Activated T-helper 2 cell treated with anti-CD3 and anti-CD28 coated beads, Interferon-gamma antibody, Interleukin-2, Interleukin-4, amounts not matched to agents 10 μg/mL and 5 μg/mL and 100 μg/mL, durations not matched to agents 14 hours and 24 hours and 36 hours (primary cell): ENCODE data around the gene ATP2B1. TPM values are rescaled to one million over a fixed set of nuclear protein-coding genes. Genes with fewer than 3 reads are reported as not detected.
"Not testable (repeated sequence)": the region's sequence is repeated elsewhere in the genome, so short reads cannot be mapped to it uniquely, and the experiment has no call there.

ENCODE experiments used
- DNase-seq: peaks from one replicate; pipeline ENCODE4 v3.0.0; 2021; ENCODE audit warnings: low spot score
- H3K27ac Mint-ChIP-seq: one replicate; pipeline ENCODE4 v1.8.0; 2021; ENCODE audit warnings: mixed read lengths
- H3K27me3 Mint-ChIP-seq: one replicate; pipeline ENCODE4 v1.8.0; 2021; ENCODE audit warnings: low read depth, mixed read lengths
- H3K36me3 Mint-ChIP-seq: one replicate; pipeline ENCODE4 v1.8.0; 2021; ENCODE audit warnings: low read depth, mixed read lengths
- H3K4me1 Mint-ChIP-seq: one replicate; pipeline ENCODE4 v1.8.0; 2021; ENCODE audit warnings: low read depth, mixed read lengths
- H3K4me3 Mint-ChIP-seq: one replicate; pipeline ENCODE4 v1.8.0; 2021; ENCODE audit warnings: low read depth, mild to moderate bottlenecking, moderate library complexity, mixed read lengths
- H3K9me3 Mint-ChIP-seq: one replicate; pipeline ENCODE4 v1.8.0; 2021; ENCODE audit warnings: mixed read lengths
- intact Hi-C: fragments of 100-400 bp; cut with micrococcal nuclease; formaldehyde crosslinking; loops from one replicate; pipeline ENCODE4 v1.15.1; 2023
- total RNA-seq: library from RNA; stranded (reverse); gene quantifications from 2 replicates; pipeline ENCODE4 v1.2.3, GENCODE V29; 2022

Gene ATP2B1
- total RNA-seq, result 19.0 and 21.0 TPM in 2 replicates

DNA sequence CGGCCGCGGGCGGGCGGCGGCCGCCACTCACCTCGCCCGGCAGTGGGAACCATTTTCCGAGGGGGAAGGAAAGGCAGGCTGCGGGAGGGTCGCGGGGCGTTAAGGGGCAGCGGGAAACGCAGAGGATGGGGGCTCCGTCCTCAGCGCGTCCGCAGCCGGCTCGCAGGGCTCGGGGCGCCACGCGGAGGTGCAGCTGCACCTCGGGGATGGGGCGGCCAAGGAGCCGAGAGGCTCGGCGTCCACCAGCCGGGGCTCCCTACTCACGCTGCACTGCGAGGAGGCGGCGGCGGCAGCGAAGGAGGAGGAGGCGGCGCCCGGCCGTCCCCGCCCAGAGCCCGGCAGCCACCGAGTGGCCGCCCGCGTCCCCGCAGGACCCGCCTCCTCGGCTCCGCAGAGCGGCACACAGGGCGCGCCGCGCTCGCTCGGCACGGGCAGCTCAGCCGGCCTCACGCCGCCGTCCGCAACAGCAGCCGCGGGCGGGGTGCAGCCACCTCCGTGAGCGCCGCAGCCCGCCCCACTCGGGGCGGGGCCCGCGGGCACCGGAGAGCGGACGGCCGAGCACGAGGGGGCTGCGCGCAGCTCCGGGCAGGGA lies at the start of gene ATP2B1:
Gene ATP2B1, minus strand, starts transcription at position 274 of the 592 bp plus-strand sequence. CDS start 52,952 bp downstream, outside the sequence.
- intact Hi-C loops, result loop anchor here (1.0 to 10.0 kb wide), 14 partner anchors 46 to 1566 kb away; partner anchors contain the start of genes CEP290 and TMTC3
- Mint-ChIP-seq H3K27me3 (peaks cover 44% of the 10 kb centered on the region), H3K4me1 (peaks cover 35% of the 10 kb centered on the region), H3K27ac (peak within 1 kb of the TSS; percentile 83), H3K9me3 (no peaks in the 10 kb centered on the region), H3K4me3 (peak within 1 kb of the TSS; percentile 93), H3K36me3 (peaks cover 3% of the 10 kb centered on the region)
- peak; percentile 82 for DNase-seq

DNA sequence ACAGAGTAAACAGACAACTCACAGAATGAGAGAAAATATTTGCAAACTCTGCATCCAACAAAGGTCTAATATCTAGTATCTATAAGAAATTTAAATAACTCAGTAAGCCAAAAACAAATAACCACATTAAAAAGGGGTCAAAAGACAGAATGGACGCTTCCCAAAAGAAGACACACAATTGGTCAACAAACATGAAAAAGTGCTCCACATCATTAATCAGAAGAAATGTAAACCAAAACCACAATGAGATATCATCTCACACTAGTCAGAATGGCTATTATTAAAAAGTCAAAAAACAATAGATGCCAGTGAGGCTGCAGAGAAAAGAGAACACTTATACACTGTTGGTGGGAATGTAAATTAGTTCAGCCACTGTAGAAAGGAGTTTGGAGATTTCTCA lies 49.3 kb upstream of the ATP2B1 start:
- not testable (repeated sequence) for DNase-seq, H3K36me3 Mint-ChIP-seq, H3K27ac Mint-ChIP-seq, H3K27me3 Mint-ChIP-seq, H3K4me3 Mint-ChIP-seq, H3K9me3 Mint-ChIP-seq
- intact Hi-C loops, result loop anchor here (2.0 to 10.0 kb wide), 7 partner anchors 96 to 743 kb away; no protein-coding TSS in a partner anchor
- peaks cover 29% of the 10 kb centered on the region for H3K4me1 Mint-ChIP-seq

DNA sequence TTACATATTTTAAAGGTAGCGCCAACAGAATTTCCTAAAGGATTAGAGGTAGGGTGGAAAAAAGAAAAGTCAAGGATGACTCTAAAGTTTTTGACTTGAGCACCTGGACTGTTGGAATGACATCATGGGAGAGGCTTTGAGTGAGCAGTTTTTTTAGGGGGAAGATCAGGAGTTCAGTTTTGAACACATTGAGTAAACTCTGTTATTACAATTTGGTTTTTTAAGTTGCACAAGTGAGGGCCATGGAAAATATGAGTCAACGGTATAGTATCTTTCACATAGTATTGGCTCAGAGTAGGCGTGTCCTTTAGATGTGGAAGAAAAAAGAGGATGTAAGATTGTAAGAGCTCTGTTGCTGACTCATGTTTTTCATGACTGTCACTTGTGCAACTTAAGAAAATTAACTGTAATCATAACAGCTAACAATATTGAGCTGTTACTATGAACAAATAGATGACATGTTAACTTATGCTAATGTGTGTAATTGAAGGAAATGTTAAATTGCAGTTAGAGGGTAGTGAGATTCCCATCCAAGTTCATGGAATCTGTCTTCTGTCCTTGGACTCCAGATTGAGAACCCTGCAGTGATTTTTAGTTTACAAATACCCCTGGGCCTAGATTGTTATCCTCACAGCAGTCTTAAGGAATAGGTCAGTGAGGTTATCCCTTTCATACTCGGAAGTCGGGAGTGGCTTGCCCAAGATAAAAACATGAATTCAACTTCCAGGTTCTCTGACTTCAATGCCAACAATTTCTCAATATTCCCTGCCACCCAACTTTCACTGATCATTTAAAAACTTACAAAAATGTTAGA lies 48.2 kb upstream of the ATP2B1 start:
- intact Hi-C loops, result loop anchor here (1.0 to 10.0 kb wide), 10 partner anchors 13 to 742 kb away; no protein-coding TSS in a partner anchor
- Mint-ChIP-seq H3K27ac (peak overlapping the region; percentile 56), H3K27me3 (peaks cover 2% of the 10 kb centered on the region), H3K4me1 (peaks cover 28% of the 10 kb centered on the region), H3K36me3 (no peaks in the 10 kb centered on the region), H3K4me3 (no peak overlapping the region), H3K9me3 (peaks cover 4% of the 10 kb centered on the region)
- DNase-seq, result peak; percentile 27

DNA sequence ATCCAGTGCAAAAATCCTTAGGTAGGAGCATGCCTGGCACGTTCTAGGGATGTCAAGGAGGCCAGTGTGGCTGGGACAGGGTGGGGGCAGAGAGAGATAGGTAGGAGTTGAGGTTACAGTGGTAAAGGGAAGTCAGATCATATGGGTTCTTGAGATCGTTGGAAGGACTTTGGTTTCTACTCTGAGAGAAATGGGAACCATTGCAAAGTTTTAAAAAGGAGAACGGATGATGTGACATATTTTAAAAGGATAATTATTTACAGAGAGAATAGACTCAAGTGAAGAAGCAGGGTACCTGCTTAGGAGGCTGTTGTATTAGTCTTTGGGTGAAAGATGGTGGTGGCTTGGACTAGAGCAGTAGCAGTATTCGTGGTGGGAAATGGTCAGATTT lies 47.6 kb upstream of the ATP2B1 start:
- Mint-ChIP-seq H3K4me3 (no peak overlapping the region), H3K27ac (peak overlapping the region; percentile 56), H3K9me3 (peaks cover 4% of the 10 kb centered on the region), H3K4me1 (peaks cover 28% of the 10 kb centered on the region), H3K27me3 (peaks cover 2% of the 10 kb centered on the region), H3K36me3 (no peaks in the 10 kb centered on the region)
- intact Hi-C loops, result loop anchor here (1.0 to 10.0 kb wide), 10 partner anchors 13 to 741 kb away; no protein-coding TSS in a partner anchor
- DNase-seq, result no peak

DNA sequence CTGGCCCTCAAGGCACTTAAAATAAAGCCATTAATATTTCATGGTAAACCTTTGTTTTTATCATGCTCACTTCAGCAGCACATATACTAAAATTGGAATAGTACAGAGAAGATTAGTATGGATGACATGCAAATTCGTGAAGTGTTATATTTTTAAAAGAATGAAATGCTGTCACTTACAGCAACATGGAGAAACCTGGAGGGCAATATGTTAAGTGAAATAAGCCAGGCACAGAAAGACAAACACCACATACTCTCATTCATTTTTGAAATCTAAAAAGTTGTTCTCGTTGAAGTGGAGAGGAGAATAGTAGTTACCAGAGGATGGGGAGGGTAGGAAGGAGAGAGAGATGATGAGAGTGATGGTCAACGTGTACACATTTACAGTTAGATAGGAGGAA lies 45.4 kb upstream of the ATP2B1 start:
- Mint-ChIP-seq H3K27me3 (peaks cover 2% of the 10 kb centered on the region), H3K4me3 (no peak overlapping the region), H3K9me3 (peaks cover 4% of the 10 kb centered on the region), H3K27ac (no peak overlapping the region), H3K4me1 (peaks cover 16% of the 10 kb centered on the region), H3K36me3 (no peaks in the 10 kb centered on the region)
- DNase-seq, result no peak
- intact Hi-C loops, result loop anchor here (10.0 kb wide), 1 partner anchor 739 kb away; no protein-coding TSS in a partner anchor

DNA sequence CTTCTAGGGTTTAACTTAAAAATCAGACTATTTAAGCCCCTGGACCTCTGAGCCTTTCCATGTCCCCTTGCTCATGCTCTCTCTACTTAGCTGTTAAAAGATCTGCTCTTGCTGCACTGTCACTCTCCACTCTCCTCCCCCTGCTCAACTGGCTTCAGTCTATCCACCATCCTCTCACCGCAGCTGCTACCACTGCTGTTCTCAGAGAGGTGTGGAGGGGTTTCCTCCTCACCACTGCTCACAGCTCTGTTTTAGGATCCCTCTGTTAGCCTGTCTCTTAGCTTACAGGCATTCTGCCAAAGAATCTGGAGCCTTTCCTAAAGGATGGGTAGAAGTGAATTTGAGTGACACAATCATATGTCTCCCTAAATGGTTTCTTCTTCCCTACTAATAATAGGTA lies 43.7 kb upstream of the ATP2B1 start:
- peaks cover 4% of the 10 kb centered on the region for H3K9me3 Mint-ChIP-seq
- intact Hi-C loops, result loop anchor here (10.0 kb wide), 1 partner anchor 738 kb away; no protein-coding TSS in a partner anchor
- no peak overlapping the region for H3K27ac Mint-ChIP-seq
- no peak for DNase-seq
- H3K36me3 Mint-ChIP-seq, result no peaks in the 10 kb centered on the region
- H3K4me1 Mint-ChIP-seq, result peaks cover 15% of the 10 kb centered on the region
- H3K27me3 Mint-ChIP-seq, result peaks cover 2% of the 10 kb centered on the region
- no peak overlapping the region for H3K4me3 Mint-ChIP-seq

DNA sequence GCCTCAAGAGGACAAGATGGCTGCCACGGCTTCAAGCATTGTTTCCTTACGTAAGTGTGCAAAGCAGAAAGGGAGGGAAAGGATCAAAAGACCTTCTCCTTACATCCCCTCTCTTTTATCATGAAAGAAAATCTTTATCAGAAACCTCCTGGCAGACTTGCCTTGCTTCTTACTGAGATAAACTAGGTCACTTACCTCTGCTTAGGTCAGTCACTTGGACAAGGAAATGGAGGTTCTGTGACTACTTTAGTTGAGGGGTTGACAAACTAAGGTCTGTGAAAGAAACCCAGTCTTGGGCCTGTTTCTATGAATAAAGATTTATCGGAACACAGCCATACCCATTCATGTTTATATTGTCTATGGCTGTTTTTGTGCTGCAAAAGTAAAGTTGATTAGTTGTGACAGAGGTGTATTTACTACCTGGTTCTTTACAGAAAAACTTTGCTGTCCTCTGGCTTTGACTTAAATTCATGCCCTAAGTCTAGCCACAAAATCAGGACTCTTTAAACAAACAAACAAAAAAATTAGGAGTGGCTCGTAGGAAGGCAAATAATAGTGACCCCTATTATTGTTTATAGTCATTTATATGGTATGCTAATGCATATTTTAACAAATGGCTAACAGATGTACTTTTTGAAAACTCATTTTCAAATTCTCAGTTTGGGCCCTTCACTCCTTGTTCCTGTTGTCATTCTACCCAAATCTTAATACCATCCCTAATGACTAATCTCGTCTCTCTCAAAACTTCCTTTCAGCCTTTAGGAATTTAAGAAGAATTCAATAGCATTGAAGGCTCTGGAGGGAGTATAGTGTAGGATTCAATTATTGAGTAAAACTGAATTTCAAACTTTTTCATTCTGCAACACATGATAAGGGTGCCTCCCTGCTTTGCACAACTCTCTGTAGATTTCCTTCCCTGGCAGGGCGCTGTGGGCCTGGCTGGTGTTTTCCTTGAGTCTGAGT lies 42.0 kb upstream of the ATP2B1 start:
- intact Hi-C loops, result loop anchor here (10.0 kb wide), 1 partner anchor 736 kb away; no protein-coding TSS in a partner anchor
- Mint-ChIP-seq H3K9me3 (no peaks in the 10 kb centered on the region), H3K4me1 (no peaks in the 10 kb centered on the region)

DNA sequence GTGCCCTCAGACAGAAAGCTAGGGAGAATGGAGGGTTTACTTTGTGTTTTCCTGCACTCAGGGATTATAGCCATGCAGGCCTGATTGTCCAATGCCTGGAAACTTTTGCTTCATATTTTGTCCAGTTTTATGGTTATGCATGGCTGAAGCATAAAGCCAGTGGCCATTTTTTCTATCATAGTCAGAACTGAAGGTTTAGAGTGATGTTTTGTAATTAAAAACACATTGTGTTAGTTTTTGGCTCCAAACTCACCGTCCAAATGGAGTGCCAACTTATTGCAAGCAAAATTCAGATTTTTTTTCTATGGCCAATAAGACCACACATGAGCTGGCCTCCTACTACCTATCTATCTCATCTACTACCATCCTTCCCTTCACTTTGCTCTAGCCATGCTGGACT lies 40.2 kb upstream of the ATP2B1 start:
- no peak overlapping the region for H3K27ac Mint-ChIP-seq
- peaks cover 12% of the 10 kb centered on the region for H3K27me3 Mint-ChIP-seq
- H3K4me3 Mint-ChIP-seq, result no peak overlapping the region
- no peak for DNase-seq
- H3K36me3 Mint-ChIP-seq, result no peaks in the 10 kb centered on the region
- intact Hi-C loops, result no loop called here
- H3K4me1 Mint-ChIP-seq, result no peaks in the 10 kb centered on the region
- H3K9me3 Mint-ChIP-seq, result no peaks in the 10 kb centered on the region

More for the DNA sequence above, 42.0 kb upstream of the ATP2B1 start:
- Mint-ChIP-seq H3K27me3 (peaks cover 9% of the 10 kb centered on the region), H3K36me3 (no peaks in the 10 kb centered on the region), H3K4me3 (no peak overlapping the region), H3K27ac (no peak overlapping the region)
- no peak for DNase-seq

DNA sequence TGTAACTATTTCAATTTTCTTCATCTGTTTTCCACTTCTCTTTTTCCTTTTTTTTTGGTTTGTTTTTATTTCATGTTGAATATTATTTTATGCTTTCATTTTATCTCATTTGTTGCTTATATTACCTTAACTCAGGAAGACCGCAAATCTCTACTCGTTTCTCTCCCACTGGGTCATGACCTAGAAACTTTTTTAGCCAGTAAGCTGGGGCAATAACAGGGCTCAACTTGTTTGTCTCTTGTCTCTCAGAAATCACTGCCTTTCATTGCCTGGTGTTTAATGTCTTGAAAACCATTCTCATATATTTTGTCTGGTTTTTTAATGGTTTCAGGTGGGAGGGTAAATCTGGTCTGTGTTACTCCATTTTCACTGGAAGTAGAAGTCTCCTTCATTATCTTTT lies 36.6 kb upstream of the ATP2B1 start:
- peaks cover 11% of the 10 kb centered on the region for H3K27me3 Mint-ChIP-seq
- H3K9me3 Mint-ChIP-seq, result peaks cover 22% of the 10 kb centered on the region
- intact Hi-C loops, result no loop called here
- no peak overlapping the region for H3K27ac Mint-ChIP-seq
- no peaks in the 10 kb centered on the region for H3K4me1 Mint-ChIP-seq
- no peak overlapping the region for H3K4me3 Mint-ChIP-seq
- no peak for DNase-seq
- no peaks in the 10 kb centered on the region for H3K36me3 Mint-ChIP-seq

DNA sequence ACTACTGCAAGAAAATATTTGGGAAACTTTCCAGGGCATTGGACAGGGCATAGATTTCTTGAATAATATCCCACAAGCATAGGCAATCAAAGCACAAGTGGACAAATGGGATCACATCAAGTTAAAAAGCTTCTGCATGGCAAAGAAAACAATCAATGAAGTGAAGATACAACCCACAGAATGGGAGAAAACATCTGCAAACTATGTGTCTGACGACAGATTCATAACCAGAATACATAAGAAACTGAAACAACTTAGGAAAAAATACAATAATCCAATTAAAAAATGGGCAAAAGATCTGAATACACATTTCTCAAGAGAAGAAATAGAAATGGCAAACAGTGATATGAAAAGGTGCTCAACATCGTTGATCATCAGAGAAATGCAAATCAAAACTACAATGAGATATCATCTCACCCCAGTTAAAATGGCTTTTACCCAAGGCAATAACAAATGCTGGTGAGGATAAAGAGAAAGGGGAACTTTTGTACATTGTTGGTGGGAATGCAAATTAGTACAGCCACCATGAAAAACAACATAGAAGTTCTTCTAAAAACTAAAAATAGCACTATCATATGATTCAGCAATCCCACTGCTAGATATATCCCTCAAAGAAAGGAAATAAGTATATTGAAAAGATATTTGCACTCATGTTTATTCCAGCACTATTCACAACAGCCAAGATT lies 33.8 kb upstream of the ATP2B1 start:
- H3K9me3 Mint-ChIP-seq, result peaks cover 47% of the 10 kb centered on the region
- no peaks in the 10 kb centered on the region for H3K4me1 Mint-ChIP-seq
- H3K36me3 Mint-ChIP-seq, result peaks cover 3% of the 10 kb centered on the region
- peaks cover 11% of the 10 kb centered on the region for H3K27me3 Mint-ChIP-seq
- no peak overlapping the region for H3K27ac Mint-ChIP-seq
- intact Hi-C loops, result no loop called here
- no peak for DNase-seq
- H3K4me3 Mint-ChIP-seq, result no peak overlapping the region

DNA sequence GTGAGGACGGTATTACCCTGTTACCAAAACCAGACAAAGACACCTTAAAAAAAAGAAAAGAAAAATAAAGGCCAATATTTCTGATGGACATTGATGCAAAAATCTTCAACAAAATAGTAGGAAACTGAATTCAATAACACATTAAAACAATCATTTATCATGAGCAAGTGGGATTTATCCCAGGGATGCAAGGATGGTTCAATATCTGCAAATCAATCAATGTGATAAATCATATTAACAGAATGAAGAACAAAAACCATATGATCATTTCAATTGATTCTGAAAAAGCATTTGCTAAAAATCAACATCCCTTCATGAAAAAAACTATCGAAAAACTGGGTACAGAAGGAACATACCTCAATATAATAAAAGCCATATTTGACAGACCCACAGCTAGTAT lies 32.3 kb upstream of the ATP2B1 start:
- Mint-ChIP-seq H3K27me3 (peaks cover 3% of the 10 kb centered on the region), H3K4me3 (no peak overlapping the region), H3K9me3 (peaks cover 52% of the 10 kb centered on the region), H3K4me1 (no peaks in the 10 kb centered on the region), H3K36me3 (peaks cover 4% of the 10 kb centered on the region), H3K27ac (no peak overlapping the region)
- no peak for DNase-seq
- intact Hi-C loops, result no loop called here

DNA sequence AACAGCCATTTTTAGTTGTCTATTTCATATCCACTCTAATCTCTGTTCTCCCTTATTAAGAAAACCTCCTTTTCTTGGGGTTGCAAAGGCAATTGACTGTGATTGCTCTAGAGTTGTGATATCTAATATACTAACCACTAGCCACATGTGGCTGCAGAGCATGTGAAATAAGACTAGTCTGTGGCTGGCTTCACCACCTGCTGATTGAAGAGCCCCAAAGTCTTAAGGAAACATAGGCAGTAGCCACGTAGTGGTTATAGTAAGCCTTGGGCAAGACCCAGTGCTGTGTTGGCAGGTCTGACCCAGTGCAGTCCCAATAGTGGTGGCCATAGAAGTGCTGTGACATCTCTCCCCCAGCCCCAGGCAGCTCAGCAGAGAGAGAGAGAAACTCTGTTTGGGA lies 28.4 kb upstream of the ATP2B1 start:
- no peak for DNase-seq
- no peaks in the 10 kb centered on the region for H3K27me3 Mint-ChIP-seq
- no peak overlapping the region for H3K27ac Mint-ChIP-seq
- H3K36me3 Mint-ChIP-seq, result peaks cover 18% of the 10 kb centered on the region
- peaks cover 59% of the 10 kb centered on the region for H3K9me3 Mint-ChIP-seq
- H3K4me3 Mint-ChIP-seq, result no peak overlapping the region
- intact Hi-C loops, result no loop called here
- peaks cover 7% of the 10 kb centered on the region for H3K4me1 Mint-ChIP-seq
